B cell (primary cell): Measurements from ENCODE around the gene UBXN7. TPM values are rescaled to one million over a fixed set of nuclear protein-coding genes. Genes with fewer than 3 reads are reported as not detected.

Source experiments
- ATAC-seq: fragments of 200-7000 bp; cut with Tn5 transposase; one replicate; pipeline ENCODE4 v1.10.0; 2021; ENCODE audit warnings: low read depth, mild to moderate bottlenecking, moderate number of reproducible peaks, moderate library complexity
- CTCF ChIA-PET: fragments of 350-600 bp; sonication (Branson Sonifier 250); formaldehyde crosslinking; loops from one replicate; lab custom pipeline; 2021; ENCODE audit warnings: antibody characterized with exemption, inconsistent platforms; lab: Charles Lee
- POLR2A ChIA-PET: fragments of 350-600 bp; sonication (Branson Sonifier 250); formaldehyde crosslinking; loops from one replicate; lab custom pipeline; 2021; ENCODE audit warnings: antibody characterized with exemption; lab: Charles Lee
- DNase-seq: peaks from one replicate; pipeline ENCODE4 v3.0.0; 2013
- H2AFZ ChIP-seq: 2 replicates; pipeline ENCODE4 v1.6.1; 2012; ENCODE audit warnings: mild to moderate bottlenecking, low read depth, low read length; ENCODE audit not compliant: insufficient read depth, poor library complexity, severe bottlenecking
- H3K27ac ChIP-seq, 2 donors: 1 replicate in 1 of 2; 2 replicates in 1 of 2; pipeline ENCODE4 v1.5.1; 2012 to 2013; ENCODE audit warnings: low read length in 2 of 2, mild to moderate bottlenecking in 2 of 2, moderate library complexity in 1 of 2
- H3K27me3 ChIP-seq, 4 experiments: fragments of 200-600 bp in 1 of 4; sonication (generic) in 1 of 4; replicated peaks in 1 of 4; 1 replicate in 2 of 4; 2 replicates in 2 of 4; pipeline versions ENCODE4 v1.6.1 to v1.7.0; 2013 to 2016; ENCODE audit warnings: low read length in 3 of 4, mild to moderate bottlenecking in 2 of 4, mixed read lengths in 1 of 4, moderate library complexity in 1 of 4; ENCODE audit not compliant: insufficient read depth in 4 of 4, control insufficient read depth in 3 of 4; ENCODE audit errors: control extremely low read depth in 1 of 4
- H3K36me3 ChIP-seq, 2 experiments: replicated peaks in 1 of 2; 1 replicate in 1 of 2; 2 replicates in 1 of 2; pipeline versions ENCODE4 v1.6.1 to v1.7.1; 2013; ENCODE audit warnings: low read length in 1 of 2; ENCODE audit not compliant: insufficient read depth in 2 of 2, control insufficient read depth in 1 of 2; ENCODE audit errors: control extremely low read depth in 1 of 2, extremely low read depth in 1 of 2
- H3K4me1 ChIP-seq, 2 donors: fragments of 200-600 bp in 1 of 2; sonication (generic) in 1 of 2; 1 replicate in 1 of 2; 2 replicates in 1 of 2; pipeline versions ENCODE4 v1.5.1 to v1.6.1; 2013 to 2017; ENCODE audit warnings: low read length in 2 of 2; ENCODE audit not compliant: control insufficient read depth in 2 of 2, insufficient read depth in 2 of 2
- H3K4me2 ChIP-seq: replicated peaks from 2 replicates; pipeline ENCODE3; 2012; ENCODE audit warnings: mild to moderate bottlenecking, low read depth, low read length; ENCODE audit not compliant: poor library complexity, severe bottlenecking
- H3K4me3 ChIP-seq, 5 experiments: fragments of 200-600 bp in 1 of 5; sonication (generic) in 1 of 5; 1 replicate in 3 of 5; 2 replicates in 2 of 5; pipeline versions ENCODE4 v1.5.1 to v1.7.0; 2011 to 2016; ENCODE audit warnings: low read length in 4 of 5, mild to moderate bottlenecking in 4 of 5, low read depth in 2 of 5, control low read depth in 1 of 5, moderate library complexity in 1 of 5; ENCODE audit not compliant: insufficient read depth in 1 of 5; ENCODE audit errors: control extremely low read depth in 1 of 5, extremely low read depth in 1 of 5
- H3K79me2 ChIP-seq: fragments of 200-600 bp; sonication (generic); one replicate; pipeline ENCODE4 v1.6.0; 2016; ENCODE audit warnings: low read length; ENCODE audit not compliant: control insufficient read depth, insufficient read depth
- H3K9ac ChIP-seq: fragments of 200-600 bp; sonication (generic); 2 replicates; pipeline ENCODE4 v1.6.1; 2017; ENCODE audit warnings: mild to moderate bottlenecking, low read length, moderate library complexity
- H3K9me3 ChIP-seq, 3 donors: one replicate each; pipeline versions ENCODE4 v1.6.1 to v1.7.1; 2013; ENCODE audit warnings: low read length in 2 of 3; ENCODE audit not compliant: control insufficient read depth in 2 of 3, insufficient read depth in 1 of 3; ENCODE audit errors: control extremely low read depth in 1 of 3
- H4K20me1 ChIP-seq: 2 replicates; pipeline ENCODE4 v1.6.0; 2012; ENCODE audit warnings: mild to moderate bottlenecking, low read length; ENCODE audit not compliant: insufficient read depth, control insufficient read depth, poor library complexity, severe bottlenecking
- H3K27ac Mint-ChIP-seq: one replicate; pipeline ENCODE4 v1.8.0; 2021; ENCODE audit warnings: mixed read lengths
- H3K27me3 Mint-ChIP-seq: one replicate; pipeline ENCODE4 v1.8.0; 2021; ENCODE audit warnings: mixed read lengths
- H3K4me1 Mint-ChIP-seq: one replicate; pipeline ENCODE4 v1.8.0; 2021; ENCODE audit warnings: mixed read lengths
- H3K4me3 Mint-ChIP-seq: one replicate; pipeline ENCODE4 v1.8.0; 2021; ENCODE audit warnings: mixed read lengths
- H3K9me3 Mint-ChIP-seq: one replicate; pipeline ENCODE4 v1.8.0; 2022; ENCODE audit warnings: mixed read lengths; ENCODE audit not compliant: insufficient read depth
- CTCF ChIP-seq: fragments of 200-600 bp; IDR thresholded peaks from one replicate; pipeline ENCODE4 v1.8.0; 2022; ENCODE audit warnings: antibody characterized with exemption, mild to moderate bottlenecking
- EZH2 ChIP-seq: IDR thresholded peaks from 2 replicates; pipeline ENCODE4 v1.6.1; 2012; ENCODE audit warnings: borderline replicate concordance, low read depth, mild to moderate bottlenecking, moderate library complexity, low read length; ENCODE audit not compliant: insufficient read depth, poor library complexity, severe bottlenecking
- WGBS: methylation state at CpG from one replicate; pipeline ENCODE4 v1.1.5; 2013; ENCODE audit warnings: missing lambda C conversion rate; ENCODE audit not compliant: insufficient coverage; 5-methylcytosine and 5-hydroxymethylcytosine counted together
- intact Hi-C: fragments of 100-400 bp; cut with micrococcal nuclease; formaldehyde crosslinking; loops from one replicate; pipeline ENCODE4 v1.10.0; 2022
- polyA plus RNA-seq: library from polyadenylated mRNA; depleted of rRNA; stranded (reverse); fragments of >200 nt; gene quantifications from 2 replicates; pipeline ENCODE4 v1.2.3, GENCODE V29; 2012
- total RNA-seq, 2 donors: library from RNA; stranded (reverse); fragments of 120-200 nt in 1 of 2; gene quantifications; 1 replicate in 1 of 2; 2 replicates in 1 of 2; pipeline versions ENCODE4 v1.2.3 to v1.2.4, GENCODE V29; 2013 to 2022

Gene UBXN7
- total and polyA plus RNA-seq, 2 donors (not counting 1 experiment from before 2014, with no cell fraction given), result 7.4 to 107 TPM

GRCh38 chr3:196378146-196378841, 53.9 kb downstream of the UBXN7 start:
- TF ChIP-seq EZH2 (no peak), CTCF (no peak)
- CTCF ChIA-PET, result interaction anchor here (1.3 kb wide), 1 partner anchor 19 kb away, joined by 4 read pairs; no protein-coding TSS in a partner anchor
- Mint-ChIP-seq H3K27me3 (no peaks in the 10 kb centered on the region), H3K27ac (no peak overlapping the region), H3K4me1 (peaks cover 3% of the 10 kb centered on the region), H3K9me3 (no peaks in the 10 kb centered on the region), H3K4me3 (no peak overlapping the region)
- H3K9ac ChIP-seq, result no peak overlapping the region
- no peak overlapping the region for H3K4me3 ChIP-seq
- no peak overlapping the region for H2AFZ ChIP-seq
- H3K27ac ChIP-seq, result no peak overlapping the region
- peaks cover 20% of the 10 kb centered on the region for H3K79me2 ChIP-seq
- H4K20me1 ChIP-seq, result peaks cover 28% of the 10 kb centered on the region
- intact Hi-C loops, result no loop called here
- 86% methylated on average over 1 of the region's 3 CpGs for WGBS
- H3K9me3 ChIP-seq, result peaks cover 0 to 2% (median 0%) of the 10 kb centered on the region in 3 donors
- peaks cover 2 to 12% of the 10 kb centered on the region in 2 experiments for H3K36me3 ChIP-seq
- no peak overlapping the region for H3K4me2 ChIP-seq
- ATAC-seq (no peak), DNase-seq (no peak)
- POLR2A ChIA-PET, result no interaction called here
- no peaks in the 10 kb centered on the region for H3K27me3 ChIP-seq
- H3K4me1 ChIP-seq, result no peaks in the 10 kb centered on the region

GRCh38 chr3:196377321-196377720, 54.9 kb downstream of the UBXN7 start:
- no peaks in the 10 kb centered on the region for H3K4me1 Mint-ChIP-seq
- Histone ChIP-seq H3K4me2 (no peak overlapping the region), H2AFZ (no peak overlapping the region), H4K20me1 (peaks cover 28% of the 10 kb centered on the region), H3K4me1 (no peaks in the 10 kb centered on the region), H3K27me3 (no peaks in the 10 kb centered on the region), H3K4me3 (no peak overlapping the region), H3K79me2 (peaks cover 20% of the 10 kb centered on the region), H3K9ac (no peak overlapping the region), H3K9me3 (peaks cover 0 to 2% (median 0%) of the 10 kb centered on the region in 3 donors), H3K27ac (no peak overlapping the region), H3K36me3 (peaks cover 3 to 12% of the 10 kb centered on the region in 2 experiments)
- ChIA-PET CTCF (interaction anchor here (0.6 to 1.3 kb wide), 2 partner anchors 18 to 39 kb away, joined by 3 to 4 read pairs; no protein-coding TSS in a partner anchor), POLR2A (interaction anchor here (0.7 kb wide), 1 partner anchor 17 kb away, joined by 3 read pairs; no protein-coding TSS in a partner anchor)
- no peaks in the 10 kb centered on the region for H3K27me3 Mint-ChIP-seq
- no peak overlapping the region for H3K27ac Mint-ChIP-seq
- intact Hi-C loops, result no loop called here
- no peak for ATAC-seq
- no peak overlapping the region for H3K4me3 Mint-ChIP-seq
- no peaks in the 10 kb centered on the region for H3K9me3 Mint-ChIP-seq
- DNase-seq, result no peak
- no peak for TF ChIP-seq CTCF
- no peak for TF ChIP-seq EZH2
- WGBS, result 100% methylated on average over 5 of the region's 5 CpGs
